Natural killer cell (primary cell): ENCODE results near the gene TBC1D21. TPM values are rescaled to one million over a fixed set of nuclear protein-coding genes. Genes with fewer than 3 reads are reported as not detected.

ENCODE experiments used
- ATAC-seq, 3 donors: fragments of 150-1000 bp in 2 of 3; fragments of 200-7000 bp in 1 of 3; cut with Tn5 transposase; 1 replicate in 1 of 3; 2 replicates in 2 of 3; pipeline ENCODE4 v1.10.0; 2021; ENCODE audit warnings: mild to moderate bottlenecking in 2 of 3, moderate library complexity in 2 of 3
- DNase-seq, 2 donors: peaks; one replicate each; pipeline versions ENCODE4 v3.0.0 to v3.0.0-alpha.2; 2013 to 2021; ENCODE audit warnings: mixed read lengths in 1 of 2
- H3K27ac ChIP-seq: one replicate; pipeline ENCODE4 v1.5.1; 2013; ENCODE audit warnings: mild to moderate bottlenecking, low read length
- H3K27me3 ChIP-seq: one replicate; pipeline ENCODE4 v1.6.1; 2013; ENCODE audit warnings: low read length; ENCODE audit not compliant: control insufficient read depth, insufficient read depth
- H3K36me3 ChIP-seq: one replicate; pipeline ENCODE4 v1.6.1; 2013; ENCODE audit warnings: low read length; ENCODE audit not compliant: control insufficient read depth, insufficient read depth
- H3K4me1 ChIP-seq: one replicate; pipeline ENCODE4 v1.6.1; 2013; ENCODE audit warnings: low read length; ENCODE audit not compliant: control insufficient read depth, insufficient read depth
- H3K4me3 ChIP-seq: one replicate; pipeline ENCODE4 v1.5.1; 2013; ENCODE audit warnings: low read length
- H3K9me3 ChIP-seq: one replicate; pipeline ENCODE4 v1.6.1; 2013; ENCODE audit warnings: low read length; ENCODE audit not compliant: control insufficient read depth, insufficient read depth
- H3K27ac Mint-ChIP-seq, 2 donors: one replicate each; pipeline ENCODE4 v1.8.0; 2022; ENCODE audit warnings: mild to moderate bottlenecking in 2 of 2, mixed read lengths in 2 of 2, moderate library complexity in 1 of 2
- H3K27me3 Mint-ChIP-seq, 2 donors: one replicate each; pipeline ENCODE4 v1.8.0; 2022; ENCODE audit warnings: low read depth in 2 of 2, mixed read lengths in 2 of 2
- H3K36me3 Mint-ChIP-seq: one replicate; pipeline ENCODE4 v1.8.0; 2022; ENCODE audit warnings: mixed read lengths
- H3K4me1 Mint-ChIP-seq, 2 donors: one replicate each; pipeline ENCODE4 v1.8.0; 2022; ENCODE audit warnings: mixed read lengths in 2 of 2
- H3K4me3 Mint-ChIP-seq: one replicate; pipeline ENCODE4 v1.8.0; 2022; ENCODE audit warnings: mild to moderate bottlenecking, moderate library complexity, mixed read lengths
- H3K9me3 Mint-ChIP-seq, 2 donors: one replicate each; pipeline ENCODE4 v1.8.0; 2022; ENCODE audit warnings: mixed read lengths in 2 of 2
- CTCF ChIP-seq: fragments of 200-600 bp; IDR thresholded peaks from one replicate; pipeline ENCODE4 v1.8.0; 2022; ENCODE audit warnings: antibody characterized with exemption
- WGBS: methylation state at CpG from one replicate; pipeline ENCODE4 v1.1.7; 2013; ENCODE audit warnings: missing lambda C conversion rate; ENCODE audit not compliant: insufficient coverage; 5-methylcytosine and 5-hydroxymethylcytosine counted together
- intact Hi-C: fragments of 100-400 bp; cut with micrococcal nuclease; formaldehyde crosslinking; loops from one replicate; pipeline ENCODE4 v1.14.2; 2022
- total RNA-seq, 4 donors: library from RNA; stranded (reverse); fragments of 120-200 nt in 1 of 4; gene quantifications; one replicate each; pipeline versions ENCODE4 v1.2.3 to v1.2.4, GENCODE V29; 2013 to 2022

Gene TBC1D21
- total RNA-seq, 3 donors from 2014 or later (not counting 1 experiment from before 2014, with no cell fraction given) = not detected

- H3K27me3 Mint-ChIP-seq = peaks cover 13 to 30% of the 10 kb centered on the region in 2 donors
- peaks cover 3% of the 10 kb centered on the region for H3K27me3 ChIP-seq
- peaks cover 5 to 10% of the 10 kb centered on the region in 2 donors for H3K4me1 Mint-ChIP-seq
- WGBS = 84% methylated on average over 8 of the region's 8 CpGs
- no peak overlapping the region for H3K4me3 ChIP-seq
- no peak overlapping the region for H3K4me3 Mint-ChIP-seq
- ATAC-seq (no peak), DNase-seq (no peak)
- no peak overlapping the region for H3K27ac Mint-ChIP-seq
- H3K9me3 ChIP-seq = no peaks in the 10 kb centered on the region
- H3K9me3 Mint-ChIP-seq = no peaks in the 10 kb centered on the region
- intact Hi-C loops = no loop called here
- no peaks in the 10 kb centered on the region for H3K36me3 ChIP-seq
- TF ChIP-seq CTCF = no peak
- peaks cover 11% of the 10 kb centered on the region for H3K4me1 ChIP-seq
- no peaks in the 10 kb centered on the region for H3K36me3 Mint-ChIP-seq
- no peak overlapping the region for H3K27ac ChIP-seq
These were observed 57.0 kb downstream of the TBC1D21 start for GRCh38 chr15:73930371-73930770.

DNA sequence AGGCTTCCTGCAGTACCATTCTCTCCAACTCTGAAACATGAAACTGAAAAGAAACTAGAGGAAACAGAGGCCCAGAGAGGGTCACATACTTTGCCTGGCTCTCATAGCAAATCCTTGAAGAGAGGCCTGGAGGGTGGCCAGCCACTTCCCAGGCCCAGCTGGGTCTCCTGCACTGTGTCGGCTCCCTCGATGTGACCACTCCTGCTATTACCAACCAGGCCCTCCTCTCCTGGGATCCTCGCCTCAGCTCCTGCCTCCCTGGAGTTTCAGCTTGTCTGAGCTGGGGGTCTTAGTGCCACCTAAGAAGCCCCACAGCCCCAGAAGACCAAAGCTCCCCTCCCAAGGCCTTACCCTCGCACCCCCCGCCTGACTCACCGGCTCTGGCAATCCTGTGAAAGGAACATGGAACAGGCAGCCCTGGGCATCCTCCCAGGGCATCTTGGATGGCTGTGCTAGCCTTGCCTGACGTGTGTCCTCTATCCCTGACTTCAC is 57.5 kb downstream of the TBC1D21 start:
- intact Hi-C loops = no loop called here
- Histone ChIP-seq H3K9me3 (no peaks in the 10 kb centered on the region), H3K27me3 (peaks cover 3% of the 10 kb centered on the region), H3K4me1 (peaks cover 11% of the 10 kb centered on the region), H3K4me3 (no peak overlapping the region), H3K27ac (no peak overlapping the region), H3K36me3 (no peaks in the 10 kb centered on the region)
- Mint-ChIP-seq H3K4me3 (no peak overlapping the region), H3K36me3 (no peaks in the 10 kb centered on the region), H3K27me3 (peaks cover 9 to 25% of the 10 kb centered on the region in 2 donors), H3K27ac (no peak overlapping the region), H3K9me3 (no peaks in the 10 kb centered on the region), H3K4me1 (peaks cover 5 to 7% of the 10 kb centered on the region in 2 donors)
- no peak for ATAC-seq
- 92% methylated on average over 7 of the region's 7 CpGs for WGBS
- no peak for DNase-seq
- no peak for TF ChIP-seq CTCF

GRCh38 chr15:73931441-73931840 is 58.1 kb downstream of the TBC1D21 start:
- no peaks in the 10 kb centered on the region for H3K9me3 Mint-ChIP-seq
- no peak for TF ChIP-seq CTCF
- peaks cover 10% of the 10 kb centered on the region for H3K4me1 ChIP-seq
- no peak overlapping the region for H3K27ac Mint-ChIP-seq
- WGBS = 53% methylated on average over 2 of the region's 2 CpGs
- no peak overlapping the region for H3K4me3 ChIP-seq
- intact Hi-C loops = no loop called here
- H3K27me3 ChIP-seq = peaks cover 3% of the 10 kb centered on the region
- H3K27me3 Mint-ChIP-seq = peaks cover 8 to 24% of the 10 kb centered on the region in 2 donors
- H3K4me3 Mint-ChIP-seq = no peak overlapping the region
- H3K36me3 Mint-ChIP-seq = no peaks in the 10 kb centered on the region
- peaks cover 5 to 6% of the 10 kb centered on the region in 2 donors for H3K4me1 Mint-ChIP-seq
- ATAC-seq = no peak
- no peaks in the 10 kb centered on the region for H3K36me3 ChIP-seq
- no peak overlapping the region for H3K27ac ChIP-seq
- no peaks in the 10 kb centered on the region for H3K9me3 ChIP-seq
- DNase-seq = no peak
